ENCODE results near the gene BHMT2.

BHMT2 gene

DNA sequence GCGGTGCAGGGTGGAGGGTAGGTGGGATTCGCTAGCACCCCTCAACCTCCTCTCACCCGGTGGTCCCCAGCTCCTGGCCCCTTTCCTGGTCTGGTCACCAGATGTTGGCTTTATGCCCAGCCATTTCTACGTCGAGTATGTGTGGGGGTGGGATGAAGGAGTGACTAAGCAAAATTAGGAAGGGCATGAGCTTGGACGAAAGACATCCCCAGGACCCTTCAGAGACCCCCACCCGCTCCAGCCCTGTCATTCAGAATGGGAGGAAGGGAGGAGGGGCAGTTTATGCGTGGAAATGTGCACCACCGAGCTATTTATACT is 742 bp downstream of the BHMT2 start:
- DNase-seq (ENCODE audit: low read depth in 2 of 2): no peak

DNA sequence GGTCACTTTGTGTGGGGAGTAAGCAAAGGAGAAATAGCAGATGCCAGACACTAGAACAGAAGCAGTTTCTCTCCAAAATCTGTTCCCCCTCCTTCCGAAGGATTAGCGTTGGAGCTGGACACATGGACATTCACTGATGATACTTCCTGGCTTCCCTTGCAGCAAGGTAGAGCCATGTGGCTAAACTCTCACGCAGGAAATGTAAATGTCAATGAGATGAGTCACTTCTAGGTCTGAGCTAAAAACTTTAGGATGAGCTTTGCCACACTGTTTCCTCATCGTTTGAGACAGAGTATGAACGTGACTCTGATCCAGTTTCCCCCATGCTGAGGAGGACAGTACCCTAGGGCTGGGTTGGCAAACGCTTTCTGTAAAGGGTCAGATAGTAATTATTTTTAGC is 5.1 kb downstream of the BHMT2 start:
- DNase-seq (ENCODE audit: low read depth in 2 of 2): no peak

- DNase-seq (ENCODE audit: low read depth in 2 of 2): no peak
Measured at GRCh38 chr5:79075646-79076426, 6.3 kb downstream of the BHMT2 start.

DNA sequence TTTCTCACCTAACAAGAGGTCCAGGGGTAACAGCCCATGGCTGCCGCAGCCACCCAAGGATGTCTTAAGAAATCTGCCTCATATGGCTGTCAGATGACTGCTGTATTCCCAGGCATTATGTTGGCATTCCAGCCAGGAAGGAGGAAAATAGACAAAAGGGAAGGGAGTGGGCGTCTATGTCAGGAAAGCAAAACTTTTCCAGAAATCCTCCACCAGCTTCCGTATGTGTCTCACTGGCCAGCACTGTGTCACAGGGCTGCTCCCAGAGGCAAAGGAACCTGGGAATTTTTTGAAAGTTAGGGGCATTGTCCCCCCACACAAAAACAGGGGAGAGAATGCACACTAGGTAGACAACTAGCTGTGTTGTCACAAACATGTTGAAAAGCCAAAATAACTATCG is 7.3 kb downstream of the BHMT2 start:
- no peak for DNase-seq (ENCODE audit: low read depth in 2 of 2)

GRCh38 chr5:79077680-79078365 is 8.3 kb downstream of the BHMT2 start:
- peak in 1 of 2 donors; percentile 3 for DNase-seq (ENCODE audit: low read depth in 2 of 2)

GRCh38 chr5:79080804-79081203 is 11.2 kb downstream of the BHMT2 start:
- DNase-seq (ENCODE audit: low read depth in 2 of 2): no peak

- DNase-seq (ENCODE audit: low read depth in 2 of 2): no peak
Measured at GRCh38 chr5:79081779-79082178, 12.2 kb downstream of the BHMT2 start.

DNA sequence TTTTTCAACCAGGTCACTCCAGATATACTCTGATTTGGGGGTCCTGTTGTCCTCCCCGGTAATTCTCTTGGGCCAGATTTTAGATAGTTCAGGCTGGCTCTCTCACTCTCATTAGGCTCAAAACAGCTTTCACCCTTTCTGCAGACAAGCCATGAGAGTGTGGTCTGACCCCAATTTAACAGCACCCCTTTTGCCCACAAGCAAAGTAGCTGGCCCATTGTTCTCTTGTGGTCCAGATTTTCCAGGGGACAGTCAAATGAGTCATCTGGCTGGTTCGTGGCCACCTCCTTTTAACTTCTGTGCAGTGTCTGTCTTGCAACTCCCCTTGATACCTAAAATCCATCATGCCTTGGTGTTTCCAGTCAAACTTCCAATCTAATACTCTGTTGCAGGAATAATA is 16.5 kb downstream of the BHMT2 start:
- DNase-seq (ENCODE audit: low read depth in 2 of 2): no peak

- DNase-seq (ENCODE audit: low read depth in 2 of 2): no peak
Measured at GRCh38 chr5:79088507-79088906, 18.9 kb downstream of the BHMT2 start.

DNA sequence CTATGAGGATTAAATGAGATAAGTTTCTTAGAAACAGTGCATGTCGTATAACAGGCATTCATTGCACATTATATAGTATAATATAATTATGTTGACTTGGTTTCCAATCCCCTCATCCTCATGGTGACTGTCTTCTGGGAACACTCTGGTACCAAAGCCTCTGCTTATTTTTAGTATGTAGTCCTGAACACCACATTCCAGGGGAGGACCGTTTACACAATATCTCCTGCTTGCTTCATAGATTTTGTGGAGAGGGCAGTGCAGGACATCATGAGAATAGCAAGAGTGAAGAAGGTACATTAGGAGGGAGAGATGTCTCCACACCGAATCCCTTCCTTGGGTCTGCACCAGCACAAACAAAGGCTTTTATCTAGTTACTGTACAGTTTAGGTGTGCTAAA is 21.5 kb downstream of the BHMT2 start:
- no peak for DNase-seq (ENCODE audit: low read depth in 2 of 2)

- no peak for DNase-seq (ENCODE audit: low read depth in 2 of 2)
Measured at GRCh38 chr5:79093762-79094161, 24.2 kb downstream of the BHMT2 start.

DNA sequence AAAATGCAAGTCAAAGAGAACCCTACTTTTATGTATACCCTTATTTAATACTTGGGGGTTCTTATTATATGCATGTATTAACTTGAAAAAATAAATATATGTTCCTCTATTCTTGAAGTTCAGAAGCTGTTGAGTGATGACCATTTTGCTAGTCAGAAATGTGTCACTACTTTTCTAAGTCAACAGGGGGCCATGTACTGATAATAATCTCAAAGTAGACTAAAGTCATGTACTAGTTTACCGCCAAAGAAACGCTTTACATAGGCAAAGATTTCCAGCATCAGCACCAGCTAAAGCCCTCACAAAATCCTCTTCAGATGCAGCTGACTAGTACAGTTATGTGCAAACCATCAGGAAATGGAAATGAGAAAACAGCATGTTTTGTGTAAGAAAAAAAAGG is 36.3 kb downstream of the BHMT2 start:
- no peak for DNase-seq (ENCODE audit: low read depth in 2 of 2)

GRCh38 chr5:79107020-79107796 is 37.6 kb downstream of the BHMT2 start:
- DNase-seq (ENCODE audit: low read depth in 2 of 2): no peak

- no peak for DNase-seq (ENCODE audit: low read depth in 2 of 2)
Measured at GRCh38 chr5:79108086-79108485, 38.5 kb downstream of the BHMT2 start.

DNA sequence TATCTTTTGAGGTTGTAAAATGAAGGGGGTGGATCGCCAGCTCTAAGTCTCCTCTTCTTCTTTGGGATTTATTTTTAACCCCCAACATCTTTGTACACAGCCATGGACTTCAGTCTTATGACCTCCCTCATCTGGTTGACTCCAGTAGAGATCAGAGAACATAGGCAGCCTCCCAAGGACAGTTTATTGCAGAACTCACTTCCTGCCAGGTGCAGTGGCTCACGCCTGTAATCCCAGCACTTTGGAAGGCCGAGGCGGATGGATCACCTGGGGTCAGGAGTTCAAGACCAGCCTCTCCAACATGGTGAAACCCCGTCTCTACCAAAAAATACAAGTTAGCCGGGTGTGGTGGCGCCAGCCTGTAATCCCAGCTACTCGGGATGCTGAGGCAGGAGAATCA is 39.2 kb downstream of the BHMT2 start:
- no peak for DNase-seq (ENCODE audit: low read depth in 2 of 2)

DNA sequence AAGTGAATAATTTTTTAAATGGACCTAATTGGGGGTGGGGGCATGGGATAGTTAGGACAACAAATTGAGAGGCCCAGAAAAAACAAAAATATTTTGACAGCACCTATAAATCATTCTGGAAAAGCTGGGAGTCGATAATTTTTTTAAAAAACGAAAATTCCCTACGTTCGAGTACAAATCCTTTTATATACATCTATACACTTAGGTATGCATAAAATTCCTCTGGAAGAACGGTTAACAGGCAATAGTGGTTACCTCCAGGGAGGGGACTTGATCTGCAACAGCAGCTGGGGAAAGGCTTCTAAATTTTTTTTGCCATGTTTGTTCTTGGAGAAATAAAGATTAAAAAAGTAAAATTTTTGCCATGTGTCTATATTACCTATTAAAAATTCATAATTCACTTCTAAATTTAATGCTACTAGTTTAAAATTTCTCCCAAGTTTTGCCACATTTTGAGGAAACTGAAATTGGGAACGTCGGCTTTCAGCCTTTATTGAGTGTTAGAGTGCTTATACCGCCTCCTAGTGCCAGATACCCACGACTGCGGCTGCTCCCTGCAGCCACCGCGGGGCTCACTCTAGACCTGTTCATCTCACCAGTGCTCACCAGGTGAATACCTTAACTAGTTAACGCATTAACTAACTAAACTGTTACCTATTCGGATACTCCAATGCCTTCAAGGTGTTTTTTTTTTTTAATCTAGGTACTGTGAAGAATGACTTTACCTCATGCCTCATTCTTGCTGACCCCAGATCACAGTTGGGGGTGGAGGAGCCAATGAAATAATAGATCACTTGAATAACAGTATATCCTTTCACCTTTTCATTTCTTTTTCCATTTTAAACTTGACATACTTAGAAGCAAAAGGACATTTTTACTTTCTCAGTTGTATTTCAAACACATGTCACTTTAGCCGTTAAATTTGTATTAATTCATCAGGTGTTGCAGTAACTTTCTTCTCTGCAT is 40.2 kb downstream of the BHMT2 start:
- no peak for DNase-seq (ENCODE audit: low read depth in 2 of 2)

DNA sequence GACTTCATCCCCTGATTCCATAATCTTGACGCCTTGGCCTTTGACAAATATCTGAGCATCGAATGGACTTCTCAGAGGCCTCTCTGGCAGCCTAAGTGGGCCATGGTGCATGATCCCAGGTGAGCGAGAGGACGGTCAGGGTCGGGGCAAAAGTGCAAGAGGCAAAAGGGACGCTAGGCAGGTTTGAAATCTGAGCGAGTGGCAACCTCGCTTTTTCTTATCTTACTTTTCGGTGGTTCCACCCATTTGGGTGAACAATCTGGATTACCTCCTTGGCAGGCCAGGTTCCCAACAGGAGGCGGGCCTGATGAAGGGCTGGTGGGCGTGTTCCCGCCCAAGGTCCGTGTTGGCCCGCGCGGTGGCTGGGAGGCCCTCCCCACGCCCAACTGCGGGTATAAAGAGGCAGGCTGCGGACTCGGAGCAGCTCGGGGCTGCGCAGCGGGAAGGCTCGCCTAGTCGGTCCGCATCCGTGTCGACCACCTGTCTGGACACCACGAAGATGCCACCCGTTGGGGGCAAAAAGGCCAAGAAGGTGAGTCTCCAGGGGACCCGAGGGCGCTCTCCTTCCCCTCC is 41.9 kb downstream of the BHMT2 start, which contains the start of gene BHMT:
BHMT (plus strand) TSS at position 423 of the 573 bp plus-strand sequence; CDS start at position 500, 77 bp downstream.
- DNase-seq (ENCODE audit: low read depth in 2 of 2): no peak

- no peak for DNase-seq (ENCODE audit: low read depth in 2 of 2)
Measured at GRCh38 chr5:79111960-79112702, 42.6 kb downstream of the BHMT2 start.

DNA sequence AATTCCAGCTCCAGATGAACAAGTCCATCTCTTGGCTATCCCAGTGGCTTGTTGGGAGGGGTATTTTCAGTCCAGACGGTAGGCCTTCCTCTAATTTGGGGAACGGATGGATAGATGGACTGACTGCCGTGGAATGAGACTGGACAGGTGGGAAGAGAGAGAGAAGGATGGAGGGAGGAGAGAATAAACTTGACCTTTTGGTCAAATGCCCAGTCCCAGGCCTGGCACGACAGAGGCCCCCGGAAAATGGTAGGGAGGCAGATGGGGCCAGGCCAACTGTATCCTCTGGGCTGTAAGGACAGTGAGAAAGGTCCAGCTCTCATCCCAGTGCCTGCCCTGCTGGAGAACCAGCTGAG is 43.1 kb downstream of the BHMT2 start:
- no peak for DNase-seq (ENCODE audit: low read depth in 2 of 2)

DNA sequence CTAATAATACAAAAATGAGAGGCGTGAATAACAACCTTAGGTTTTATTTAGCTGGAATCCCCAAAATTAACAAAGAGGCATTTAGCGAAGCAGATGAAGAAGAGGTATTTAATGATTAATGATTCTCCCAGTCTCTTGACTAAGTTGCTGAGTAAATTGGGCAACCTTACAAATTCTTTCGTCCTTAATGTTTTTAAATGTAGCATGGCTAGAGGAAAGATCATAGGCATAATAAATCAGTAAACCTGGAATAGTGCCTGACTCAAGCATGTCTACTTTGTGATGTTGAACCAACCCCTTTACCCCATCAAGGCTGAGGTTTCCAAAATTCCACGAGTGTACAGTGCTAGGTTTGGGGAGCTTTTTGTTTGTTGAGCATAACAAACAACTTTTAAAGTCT is 49.9 kb downstream of the BHMT2 start:
- no peak for DNase-seq (ENCODE audit: low read depth in 2 of 2)

DNA sequence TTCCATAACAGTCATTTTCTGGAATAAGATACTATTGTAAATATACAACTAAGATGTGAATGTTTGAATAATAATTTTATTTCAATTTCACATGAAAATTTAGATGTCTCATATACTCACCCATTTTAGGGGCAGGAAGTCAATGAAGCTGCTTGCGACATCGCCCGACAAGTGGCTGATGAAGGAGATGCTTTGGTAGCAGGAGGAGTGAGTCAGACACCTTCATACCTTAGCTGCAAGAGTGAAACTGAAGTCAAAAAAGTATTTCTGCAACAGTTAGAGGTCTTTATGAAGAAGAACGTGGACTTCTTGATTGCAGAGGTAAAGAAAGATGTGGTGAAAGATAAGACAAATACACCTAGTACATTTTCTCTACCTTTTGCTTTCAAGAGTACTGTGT is 50.7 kb downstream of the BHMT2 start:
- DNase-seq (ENCODE audit: low read depth in 2 of 2): no peak

All from stimulated activated CD8-positive, alpha-beta memory T cell treated with anti-CD3 and anti-CD28 coated beads, Interleukin-15, amount 100 ng/mL, for 4 hours (primary cell).